Measurements from ENCODE around the gene HEBP1.

Gene HEBP1

DNA sequence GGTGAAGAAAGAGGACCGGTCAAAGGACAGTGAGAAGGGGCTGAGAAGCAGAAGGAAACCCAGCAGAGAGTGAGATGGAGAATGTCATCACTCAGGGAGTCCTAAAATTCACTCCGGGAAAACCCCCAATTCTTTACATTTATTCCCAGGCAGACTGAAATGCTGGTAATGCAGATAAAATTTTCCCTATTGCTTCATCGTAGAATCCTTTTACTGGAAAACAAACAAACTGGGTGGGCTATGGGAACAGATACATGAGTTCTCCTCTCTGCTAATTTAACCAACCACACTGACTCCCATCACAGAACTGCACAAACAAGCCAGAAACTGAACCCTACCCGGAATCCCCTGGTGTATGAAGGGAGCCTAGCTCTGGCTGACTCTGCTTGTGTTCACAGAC lies 20.9 kb downstream of the HEBP1 start:
- no peak for TF ChIP-seq CTCF (IDR thresholded peaks at IDR 0.05; ENCODE audit: insufficient read depth, low read length, poor library complexity, severe bottlenecking)
- Histone ChIP-seq H3K4me3 (replicated peaks; ENCODE audit: low read depth, low read length) (no peak overlapping the region), H3K36me3 (ENCODE audit: control insufficient read depth, insufficient read depth, low read length) (no peaks in the 10 kb centered on the region), H3K27me3 (replicated peaks; ENCODE audit: control insufficient read depth, insufficient read depth, low read length) (no peaks in the 10 kb centered on the region; the same call in none of the 2 replicates)
- DNase-seq (ENCODE audit: extremely low read depth, insufficient read length), result no peak

GRCh38 chr12:12977231-12977630 lies 22.8 kb downstream of the HEBP1 start:
- no peak for DNase-seq (ENCODE audit: extremely low read depth, insufficient read length)
- H3K36me3 ChIP-seq (ENCODE audit: control insufficient read depth, insufficient read depth, low read length), result no peaks in the 10 kb centered on the region

GRCh38 chr12:12976366-12976765 lies 23.7 kb downstream of the HEBP1 start:
- Histone ChIP-seq H3K27me3 (replicated peaks; ENCODE audit: control insufficient read depth, insufficient read depth, low read length) (no peaks in the 10 kb centered on the region; the same call in 1 of the 2 replicates), H3K36me3 (ENCODE audit: control insufficient read depth, insufficient read depth, low read length) (no peaks in the 10 kb centered on the region), H3K4me3 (replicated peaks; ENCODE audit: low read depth, low read length) (no peak overlapping the region)
- no peak for TF ChIP-seq CTCF (IDR thresholded peaks at IDR 0.05; ENCODE audit: insufficient read depth, low read length, poor library complexity, severe bottlenecking)
- DNase-seq (ENCODE audit: extremely low read depth, insufficient read length), result no peak

More at GRCh38 chr12:12977231-12977630, 22.8 kb downstream of the HEBP1 start:
- TF ChIP-seq CTCF (IDR thresholded peaks at IDR 0.05; ENCODE audit: insufficient read depth, low read length, poor library complexity, severe bottlenecking), result no peak
- H3K4me3 ChIP-seq (replicated peaks; ENCODE audit: low read depth, low read length), result no peak overlapping the region
- no peaks in the 10 kb centered on the region; the same call in none of the 2 replicates for H3K27me3 ChIP-seq (replicated peaks; ENCODE audit: control insufficient read depth, insufficient read depth, low read length)

- DNase-seq (ENCODE audit: extremely low read depth, insufficient read length), result no peak
- Histone ChIP-seq H3K36me3 (ENCODE audit: control insufficient read depth, insufficient read depth, low read length) (no peaks in the 10 kb centered on the region), H3K27me3 (replicated peaks; ENCODE audit: control insufficient read depth, insufficient read depth, low read length) (no peaks in the 10 kb centered on the region; the same call in 1 of the 2 replicates), H3K4me3 (replicated peaks; ENCODE audit: low read depth, low read length) (no peak overlapping the region)
- peak; percentile 70 for TF ChIP-seq CTCF (IDR thresholded peaks at IDR 0.05; ENCODE audit: insufficient read depth, low read length, poor library complexity, severe bottlenecking)
These were observed 24.6 kb downstream of the HEBP1 start for GRCh38 chr12:12975322-12976077.

DNA sequence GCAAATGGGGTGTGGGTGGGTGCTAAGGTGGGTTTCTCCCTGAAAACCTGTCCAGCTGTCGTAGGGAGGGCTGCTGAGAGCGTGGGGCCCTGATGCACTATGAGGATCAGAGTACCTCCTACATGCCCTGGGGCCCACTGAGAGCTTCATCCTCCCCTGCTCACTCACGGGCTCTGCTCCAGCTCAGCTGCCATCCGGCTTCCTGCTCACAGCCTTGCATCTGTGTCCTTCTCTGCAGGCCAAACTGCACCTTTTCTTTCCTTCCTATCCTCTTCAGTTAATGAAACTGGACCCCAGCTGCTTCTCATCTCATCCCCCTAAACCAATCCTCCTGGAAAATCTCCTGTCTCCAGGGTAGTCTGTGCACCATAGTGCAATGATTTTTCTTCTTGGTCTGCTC lies 25.9 kb downstream of the HEBP1 start:
- no peak for TF ChIP-seq CTCF (IDR thresholded peaks at IDR 0.05; ENCODE audit: insufficient read depth, low read length, poor library complexity, severe bottlenecking)
- no peaks in the 10 kb centered on the region for H3K36me3 ChIP-seq (ENCODE audit: control insufficient read depth, insufficient read depth, low read length)
- DNase-seq (ENCODE audit: extremely low read depth, insufficient read length), result no peak
- H3K27me3 ChIP-seq (replicated peaks; ENCODE audit: control insufficient read depth, insufficient read depth, low read length), result no peaks in the 10 kb centered on the region; the same call in 1 of the 2 replicates
- H3K4me3 ChIP-seq (replicated peaks; ENCODE audit: low read depth, low read length), result no peak overlapping the region

Measured in GM06990 (cell line).